IPS-18a (cell line): ENCODE measurements around the gene AGPAT3.

Experiments used
- H3K27ac ChIP-seq: one replicate; pipeline ENCODE4 v1.5.1; 2013; ENCODE audit warnings: low read length
- H3K27me3 ChIP-seq: one replicate; pipeline ENCODE4 v1.6.1; 2013; ENCODE audit warnings: mild to moderate bottlenecking, low read length; ENCODE audit not compliant: control insufficient read depth, insufficient read depth
- H3K36me3 ChIP-seq: one replicate; pipeline ENCODE4 v1.6.1; 2013; ENCODE audit warnings: low read depth, low read length; ENCODE audit not compliant: control insufficient read depth
- H3K4me1 ChIP-seq: one replicate; pipeline ENCODE4 v1.6.1; 2013; ENCODE audit warnings: low read depth, low read length; ENCODE audit not compliant: control insufficient read depth
- H3K4me3 ChIP-seq: one replicate; pipeline ENCODE4 v1.5.1; 2013; ENCODE audit warnings: low read length
- H3K9ac ChIP-seq: one replicate; pipeline ENCODE4 v1.6.1; 2013; ENCODE audit warnings: mild to moderate bottlenecking, low read length, moderate library complexity
- H3K9me3 ChIP-seq: one replicate; pipeline ENCODE4 v1.6.1; 2013; ENCODE audit warnings: low read depth, low read length; ENCODE audit not compliant: control insufficient read depth

AGPAT3 gene

DNA sequence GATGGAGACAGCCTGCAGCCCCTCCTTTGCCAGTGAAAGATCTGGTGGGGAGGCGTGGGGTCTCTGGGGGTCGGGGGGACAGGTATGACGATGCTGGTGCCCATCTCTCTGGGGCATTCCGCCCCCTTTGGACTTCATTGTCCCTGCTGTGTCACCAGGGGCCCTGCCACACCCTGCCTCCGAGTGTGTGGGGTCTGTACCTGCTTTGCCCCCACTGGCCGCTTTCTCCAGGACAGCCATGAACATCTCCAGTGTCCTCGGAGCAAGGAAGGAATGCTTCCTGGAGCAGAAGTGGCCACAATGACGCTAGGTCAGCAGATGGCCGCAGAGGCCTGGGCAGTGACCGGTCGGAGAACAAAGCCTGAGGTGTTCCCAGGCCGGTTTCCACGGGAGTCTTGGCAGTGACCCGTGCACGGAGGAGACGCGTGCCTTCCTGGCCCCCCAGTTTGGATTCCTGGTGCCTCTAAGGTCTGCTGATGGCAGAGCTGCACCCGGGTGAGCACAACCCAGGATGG is 128.5 kb downstream of the AGPAT3 start:
- H3K27ac ChIP-seq: no peak overlapping the region
- no peaks in the 10 kb centered on the region for H3K4me1 ChIP-seq
- H3K4me3 ChIP-seq: no peak overlapping the region
- H3K9ac ChIP-seq: no peak overlapping the region
- H3K27me3 ChIP-seq: no peaks in the 10 kb centered on the region
- no peaks in the 10 kb centered on the region for H3K36me3 ChIP-seq
- no peaks in the 10 kb centered on the region for H3K9me3 ChIP-seq

DNA sequence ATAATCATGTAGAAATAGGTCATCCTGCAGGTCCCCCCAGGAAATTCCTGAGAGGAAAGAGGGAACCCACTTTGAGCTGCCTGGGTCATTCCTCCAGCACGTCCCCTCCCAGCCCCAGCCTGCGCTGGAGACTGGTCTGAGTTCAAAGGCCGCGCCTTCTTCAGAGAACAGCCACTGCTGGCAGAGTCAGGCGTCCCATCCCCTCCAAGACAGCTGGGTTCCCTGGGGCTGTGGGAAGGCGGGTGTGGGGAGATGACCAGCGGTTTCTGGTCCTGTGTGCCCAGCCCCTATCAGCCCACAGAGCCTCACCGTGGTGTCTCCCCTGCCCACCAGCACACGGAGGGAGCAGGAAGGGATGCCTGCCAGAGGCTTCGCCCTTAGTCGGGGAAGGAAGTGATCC is 129.1 kb downstream of the AGPAT3 start:
- Histone ChIP-seq H3K27me3 (no peaks in the 10 kb centered on the region), H3K9me3 (no peaks in the 10 kb centered on the region), H3K4me3 (no peak overlapping the region)

DNA sequence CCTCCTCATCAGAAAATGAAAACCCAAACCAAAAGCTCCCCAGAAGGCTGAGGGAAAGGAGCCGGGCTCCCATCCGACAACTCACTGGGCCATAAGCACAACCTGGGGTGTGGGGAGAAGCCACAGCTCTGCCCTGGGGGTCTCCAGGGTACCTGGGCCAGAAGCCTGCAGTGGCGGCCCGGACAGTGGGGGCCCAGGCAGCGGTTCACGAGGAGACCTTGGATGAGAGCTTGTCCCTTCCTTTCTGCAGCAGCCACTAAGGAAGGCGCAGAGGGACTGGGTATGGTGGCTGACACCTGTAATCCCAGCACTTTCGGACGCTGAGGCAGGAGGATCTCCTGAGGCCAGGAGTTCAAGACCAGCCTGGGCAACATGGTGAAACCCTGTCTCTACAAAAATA is 129.6 kb downstream of the AGPAT3 start:
- no peaks in the 10 kb centered on the region for H3K27me3 ChIP-seq

More for the DNA sequence above, 129.1 kb downstream of the AGPAT3 start:
- H3K36me3 ChIP-seq: no peaks in the 10 kb centered on the region
- no peak overlapping the region for H3K27ac ChIP-seq
- H3K9ac ChIP-seq: no peak overlapping the region
- no peaks in the 10 kb centered on the region for H3K4me1 ChIP-seq

DNA sequence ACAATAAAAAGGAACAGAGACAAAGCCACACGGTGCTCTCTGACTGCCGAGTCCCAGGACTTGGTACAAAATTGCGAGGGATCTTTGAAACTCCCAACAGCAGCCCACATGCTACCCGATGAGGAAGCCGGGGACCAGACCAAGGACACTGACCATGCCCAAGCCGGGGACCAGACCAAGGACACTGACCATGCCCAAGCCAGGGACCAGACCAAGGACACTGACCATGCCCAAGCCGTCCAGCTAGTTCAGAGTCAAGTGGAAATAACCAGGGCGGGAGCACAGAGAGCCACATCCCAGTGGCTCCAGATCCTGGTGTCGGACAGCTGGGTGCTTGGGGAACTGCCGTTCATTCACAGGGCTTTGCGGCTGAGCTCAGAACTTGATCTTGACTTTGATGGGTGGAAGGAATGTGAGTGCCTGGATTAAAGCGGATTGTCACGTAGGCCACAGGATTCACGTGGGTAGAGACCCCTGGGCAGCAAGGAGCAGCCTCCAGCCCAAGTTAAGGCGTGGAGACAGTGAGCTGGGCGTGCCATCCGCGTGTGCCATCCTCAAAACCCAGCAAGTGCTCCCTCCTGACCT is 130.6 kb downstream of the AGPAT3 start:
- Histone ChIP-seq H3K4me3 (no peak overlapping the region), H3K27me3 (no peaks in the 10 kb centered on the region), H3K27ac (no peak overlapping the region), H3K9me3 (no peaks in the 10 kb centered on the region), H3K9ac (no peak overlapping the region), H3K4me1 (no peaks in the 10 kb centered on the region), H3K36me3 (no peaks in the 10 kb centered on the region)

More for the DNA sequence above, 129.6 kb downstream of the AGPAT3 start:
- Histone ChIP-seq H3K9me3 (no peaks in the 10 kb centered on the region), H3K27ac (no peak overlapping the region), H3K36me3 (no peaks in the 10 kb centered on the region), H3K4me3 (no peak overlapping the region), H3K4me1 (no peaks in the 10 kb centered on the region), H3K9ac (no peak overlapping the region)

DNA sequence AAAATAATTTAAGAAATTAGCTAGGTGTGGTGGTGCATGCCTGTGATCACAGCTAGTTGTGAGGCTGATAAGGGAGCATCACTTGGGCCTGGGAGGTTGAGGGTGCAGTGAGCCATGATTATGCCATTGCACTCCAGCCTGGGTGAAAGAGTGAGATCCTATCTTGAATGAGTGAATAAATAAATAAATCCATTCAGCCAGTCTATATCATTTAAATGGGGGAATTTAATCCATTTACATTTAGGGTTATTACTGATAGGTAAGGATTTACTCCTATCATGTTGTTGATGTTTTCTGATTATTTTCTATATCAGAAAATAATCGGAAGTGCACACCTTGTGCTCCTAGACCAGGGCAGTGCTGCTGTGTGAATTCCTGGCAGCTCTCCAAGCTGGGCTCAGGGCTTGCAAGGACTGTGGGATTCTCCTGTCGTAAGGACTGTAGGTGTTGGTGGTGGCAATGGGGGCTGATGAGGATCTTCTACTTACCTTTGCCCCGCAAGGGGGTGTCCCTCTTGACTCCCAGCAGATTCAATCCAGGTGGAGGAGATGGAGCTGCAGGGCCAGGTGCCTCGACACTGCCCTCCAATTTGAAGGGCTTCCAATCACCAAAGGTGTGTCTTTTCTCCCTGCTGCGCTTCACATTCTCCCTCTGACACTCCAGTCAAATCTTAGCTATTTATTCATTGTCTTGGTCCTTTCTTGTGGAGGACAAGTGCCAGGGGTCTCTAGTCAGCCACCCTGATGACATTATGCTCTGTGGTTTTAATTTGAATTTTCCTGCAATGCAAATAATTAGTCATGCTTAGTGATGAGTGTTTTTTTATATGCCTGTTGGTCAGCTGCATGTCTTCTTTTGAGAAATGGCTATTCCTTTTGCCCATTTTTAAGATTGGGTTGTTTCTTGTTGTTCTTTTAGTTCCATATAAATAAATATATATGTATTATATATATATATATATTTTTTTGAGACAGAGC is 133.0 kb downstream of the AGPAT3 start:
- Histone ChIP-seq H3K36me3 (no peaks in the 10 kb centered on the region), H3K9ac (no peak overlapping the region), H3K27me3 (no peaks in the 10 kb centered on the region), H3K27ac (no peak overlapping the region), H3K4me3 (no peak overlapping the region), H3K4me1 (no peaks in the 10 kb centered on the region), H3K9me3 (no peaks in the 10 kb centered on the region)

DNA sequence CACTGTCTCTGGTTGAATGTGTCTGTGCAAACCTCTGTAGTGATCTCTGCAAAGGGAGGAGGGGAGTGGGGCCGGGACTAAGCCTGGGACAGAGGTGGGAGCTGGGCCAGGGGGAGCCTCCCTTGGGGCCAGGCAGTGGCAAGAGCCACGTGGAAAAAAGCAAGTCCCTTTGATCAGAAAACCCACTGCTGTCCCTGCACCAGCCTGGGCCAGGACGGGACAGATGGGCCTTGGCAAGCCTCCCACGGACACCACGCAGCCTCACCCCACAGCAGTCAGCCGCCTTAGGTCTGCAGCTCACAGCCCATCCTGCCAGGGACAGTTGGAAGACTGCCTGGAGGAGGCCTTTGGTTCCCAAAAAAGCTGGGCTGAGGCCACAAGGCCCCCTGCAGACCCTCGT is 135.3 kb downstream of the AGPAT3 start:
- Histone ChIP-seq H3K4me3 (no peak overlapping the region), H3K9ac (no peak overlapping the region), H3K27ac (no peak overlapping the region), H3K9me3 (no peaks in the 10 kb centered on the region), H3K4me1 (no peaks in the 10 kb centered on the region), H3K27me3 (no peaks in the 10 kb centered on the region), H3K36me3 (no peaks in the 10 kb centered on the region)

DNA sequence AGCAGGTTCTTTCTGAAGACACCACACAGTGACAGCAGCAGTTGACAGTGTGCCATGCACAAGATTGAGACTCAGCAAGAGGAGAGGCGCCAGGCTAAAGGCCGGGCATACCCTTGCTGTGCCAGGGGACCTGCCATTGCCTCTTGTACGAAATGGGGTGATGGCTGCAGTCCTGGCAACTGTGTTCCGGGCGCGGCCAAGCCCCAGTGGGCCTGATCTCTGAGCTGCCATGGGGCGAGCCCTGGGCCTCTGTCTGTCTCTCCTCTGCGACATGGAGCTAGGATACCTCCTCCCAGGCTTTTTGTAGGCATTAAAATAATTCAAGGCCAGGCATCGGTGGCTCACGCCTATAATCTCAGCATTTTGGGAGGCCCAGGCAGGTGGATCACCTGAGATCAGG is 137.5 kb downstream of the AGPAT3 start:
- no peak overlapping the region for H3K27ac ChIP-seq
- no peak overlapping the region for H3K4me3 ChIP-seq
- H3K27me3 ChIP-seq: no peaks in the 10 kb centered on the region
- no peaks in the 10 kb centered on the region for H3K36me3 ChIP-seq
- no peak overlapping the region for H3K9ac ChIP-seq
- no peaks in the 10 kb centered on the region for H3K4me1 ChIP-seq
- no peaks in the 10 kb centered on the region for H3K9me3 ChIP-seq

DNA sequence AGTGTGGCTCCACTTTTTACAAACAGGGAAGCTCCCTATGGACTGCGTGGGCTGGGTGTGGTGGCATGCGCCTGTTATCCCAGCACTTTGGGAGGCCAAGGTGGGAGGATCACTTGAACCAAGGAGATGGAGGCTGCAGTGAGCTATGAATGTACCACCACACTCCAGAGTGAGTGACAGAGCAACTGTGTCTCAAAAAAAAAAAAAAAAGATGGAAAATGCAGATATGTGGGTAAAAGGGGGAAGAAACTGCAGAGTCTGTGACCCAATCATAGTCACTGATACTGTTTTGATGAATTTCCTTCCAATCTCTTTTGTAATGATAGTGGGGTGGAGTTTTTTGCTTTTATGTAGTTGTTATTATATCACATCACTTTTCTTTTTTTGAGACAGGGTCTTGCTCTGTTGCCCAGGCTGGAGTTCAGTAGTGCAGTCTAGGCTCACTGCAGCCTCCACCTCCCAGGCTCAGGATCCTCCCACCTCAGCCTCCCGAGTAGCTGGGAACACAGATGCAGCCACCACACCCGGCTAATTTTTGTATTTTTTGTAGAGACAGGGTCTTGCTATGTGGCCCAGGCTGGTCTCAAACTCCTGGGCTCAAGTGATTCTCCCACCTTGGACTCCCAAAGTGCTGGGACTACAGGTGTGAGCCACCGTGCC is 138.4 kb downstream of the AGPAT3 start:
- Histone ChIP-seq H3K4me1 (no peaks in the 10 kb centered on the region), H3K9ac (no peak overlapping the region), H3K4me3 (no peak overlapping the region)

DNA sequence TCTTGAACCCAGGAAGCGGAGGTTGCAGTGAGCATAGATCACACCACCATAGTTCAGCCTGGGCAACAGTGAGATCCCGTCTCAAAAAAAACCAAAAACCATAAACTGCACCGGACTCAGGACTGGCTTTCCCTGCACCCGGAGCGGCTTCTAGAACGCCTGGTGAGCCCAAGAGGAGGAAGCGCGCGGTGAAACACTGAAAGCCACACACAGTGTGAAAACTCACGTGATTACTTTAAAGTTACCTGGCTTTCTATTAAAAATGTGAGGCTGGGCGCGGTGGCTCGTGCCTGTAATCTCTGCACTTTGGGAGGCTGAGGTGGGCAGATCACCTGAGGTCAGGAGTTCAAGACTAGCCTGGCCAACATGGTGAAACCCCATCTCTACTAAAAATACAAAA is 140.0 kb downstream of the AGPAT3 start:
- no peak overlapping the region for H3K27ac ChIP-seq
- H3K36me3 ChIP-seq: no peaks in the 10 kb centered on the region
- H3K4me3 ChIP-seq: no peak overlapping the region
- H3K27me3 ChIP-seq: no peaks in the 10 kb centered on the region
- no peaks in the 10 kb centered on the region for H3K9me3 ChIP-seq
- no peak overlapping the region for H3K9ac ChIP-seq
- H3K4me1 ChIP-seq: peaks cover 2% of the 10 kb centered on the region

More for the DNA sequence above, 138.4 kb downstream of the AGPAT3 start:
- Histone ChIP-seq H3K27ac (no peak overlapping the region), H3K36me3 (no peaks in the 10 kb centered on the region), H3K9me3 (no peaks in the 10 kb centered on the region), H3K27me3 (no peaks in the 10 kb centered on the region)

DNA sequence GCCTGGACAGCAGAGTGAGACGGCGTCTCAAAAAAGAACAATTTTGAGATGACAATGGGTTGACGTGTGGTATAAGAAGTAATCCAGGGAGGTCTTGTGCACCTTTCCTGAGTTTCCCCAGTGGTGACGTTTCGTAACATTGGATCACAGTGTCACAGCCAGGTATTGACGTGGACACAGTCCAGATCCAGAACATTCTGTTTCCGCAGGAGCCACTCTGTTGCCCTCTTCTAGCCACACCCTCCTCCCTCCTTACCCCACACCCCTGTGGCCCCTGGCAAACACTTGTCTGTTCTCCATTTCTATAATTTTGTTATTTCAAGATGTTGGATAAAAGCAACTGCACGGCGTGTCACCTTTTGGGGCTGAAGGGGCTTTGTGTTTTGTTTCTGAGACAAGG is 140.6 kb downstream of the AGPAT3 start:
- no peak overlapping the region for H3K4me3 ChIP-seq
- peaks cover 7% of the 10 kb centered on the region for H3K4me1 ChIP-seq
- H3K27me3 ChIP-seq: no peaks in the 10 kb centered on the region
- H3K36me3 ChIP-seq: no peaks in the 10 kb centered on the region
- H3K9ac ChIP-seq: no peak overlapping the region
- no peak overlapping the region for H3K27ac ChIP-seq
- H3K9me3 ChIP-seq: no peaks in the 10 kb centered on the region

DNA sequence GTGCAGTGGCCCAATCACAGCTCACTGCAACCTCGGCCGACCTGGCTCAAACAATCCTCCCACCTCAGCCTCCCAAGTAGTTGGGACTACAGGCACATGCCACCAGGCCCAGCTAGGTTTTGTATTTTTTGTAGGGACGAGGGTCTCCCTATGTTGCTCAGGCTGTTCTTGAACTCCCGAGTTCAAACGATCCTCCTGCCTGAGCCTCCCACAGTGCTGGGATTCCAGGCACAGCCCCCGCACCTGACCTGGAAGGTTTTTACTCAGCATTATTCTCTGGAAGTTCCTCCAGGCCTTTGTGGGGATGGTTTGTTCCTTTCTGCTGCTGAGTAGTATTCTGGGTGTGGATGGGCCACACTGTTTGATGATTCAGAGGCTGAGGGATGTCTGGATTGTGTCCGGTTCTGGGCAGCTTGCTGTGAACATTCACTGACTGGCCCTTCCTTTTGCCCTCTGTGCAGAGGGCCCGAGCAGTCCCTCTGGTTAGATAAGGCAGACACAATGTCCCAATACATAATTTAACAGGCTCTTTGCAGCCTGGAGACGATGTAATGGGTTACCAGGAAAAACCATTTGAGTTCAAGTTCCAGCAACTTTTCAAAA is 141.1 kb downstream of the AGPAT3 start:
- Histone ChIP-seq H3K27me3 (no peaks in the 10 kb centered on the region), H3K4me3 (no peak overlapping the region), H3K9me3 (no peaks in the 10 kb centered on the region), H3K9ac (no peak overlapping the region), H3K36me3 (no peaks in the 10 kb centered on the region), H3K27ac (no peak overlapping the region), H3K4me1 (peaks cover 11% of the 10 kb centered on the region)
